GM23338 (cell line): ENCODE measurements around the gene LRMDA.

ENCODE experiments used
- CREB1 ChIP-seq: fragments of 250-450 bp; sonication (Bioruptor Pico); IDR thresholded peaks from 2 replicates; pipeline ENCODE4 v1.5.0; 2020; ENCODE audit warnings: low read depth, mild to moderate bottlenecking, moderate library complexity
- EZH2 ChIP-seq: fragments of 200-600 bp; sonication (generic); IDR thresholded peaks from one replicate; pipeline ENCODE4 v1.8.0; 2017; ENCODE audit warnings: antibody characterized with exemption, mild to moderate bottlenecking, low read depth; ENCODE audit not compliant: unreplicated experiment
- EZH2phosphoT487 ChIP-seq: fragments of 200-600 bp; sonication (generic); IDR thresholded peaks from one replicate; pipeline ENCODE4 v1.8.1; 2018; ENCODE audit warnings: antibody characterized with exemption; ENCODE audit not compliant: unreplicated experiment
- JUNB ChIP-seq: IDR thresholded peaks from one replicate; pipeline ENCODE4 v1.6.1; 2016; ENCODE audit warnings: antibody characterized with exemption; ENCODE audit not compliant: unreplicated experiment
- POLR2AphosphoS5 ChIP-seq: IDR thresholded peaks from 2 replicates; pipeline ENCODE4 v1.6.1; 2016; ENCODE audit warnings: antibody characterized with exemption, low read depth
- STAT1 ChIP-seq: IDR thresholded peaks from one replicate; pipeline ENCODE4 v1.6.1; 2016; ENCODE audit warnings: antibody characterized with exemption; ENCODE audit not compliant: unreplicated experiment
- TF ChIP-seq, protein P1 (sequence below), 2 experiments: fragments of 200-600 bp in 1 of 2; sonication (generic) in 1 of 2; conservative IDR thresholded peaks; 2 replicates each; pipeline versions ENCODE4 v1.5.1 to v1.6.1; 2016 to 2017; ENCODE audit warnings: antibody characterized with exemption in 2 of 2, low read depth in 2 of 2, mild to moderate bottlenecking in 2 of 2, moderate library complexity in 1 of 2
- TF ChIP-seq, protein P2 (sequence below): IDR thresholded peaks from one replicate; pipeline ENCODE4 v1.6.1; 2018; ENCODE audit warnings: antibody characterized with exemption; ENCODE audit not compliant: unreplicated experiment
- TF ChIP-seq, protein P3 (sequence below): IDR thresholded peaks from 2 replicates; pipeline ENCODE4 v1.6.1; 2016; ENCODE audit warnings: antibody characterized with exemption

DNA sequence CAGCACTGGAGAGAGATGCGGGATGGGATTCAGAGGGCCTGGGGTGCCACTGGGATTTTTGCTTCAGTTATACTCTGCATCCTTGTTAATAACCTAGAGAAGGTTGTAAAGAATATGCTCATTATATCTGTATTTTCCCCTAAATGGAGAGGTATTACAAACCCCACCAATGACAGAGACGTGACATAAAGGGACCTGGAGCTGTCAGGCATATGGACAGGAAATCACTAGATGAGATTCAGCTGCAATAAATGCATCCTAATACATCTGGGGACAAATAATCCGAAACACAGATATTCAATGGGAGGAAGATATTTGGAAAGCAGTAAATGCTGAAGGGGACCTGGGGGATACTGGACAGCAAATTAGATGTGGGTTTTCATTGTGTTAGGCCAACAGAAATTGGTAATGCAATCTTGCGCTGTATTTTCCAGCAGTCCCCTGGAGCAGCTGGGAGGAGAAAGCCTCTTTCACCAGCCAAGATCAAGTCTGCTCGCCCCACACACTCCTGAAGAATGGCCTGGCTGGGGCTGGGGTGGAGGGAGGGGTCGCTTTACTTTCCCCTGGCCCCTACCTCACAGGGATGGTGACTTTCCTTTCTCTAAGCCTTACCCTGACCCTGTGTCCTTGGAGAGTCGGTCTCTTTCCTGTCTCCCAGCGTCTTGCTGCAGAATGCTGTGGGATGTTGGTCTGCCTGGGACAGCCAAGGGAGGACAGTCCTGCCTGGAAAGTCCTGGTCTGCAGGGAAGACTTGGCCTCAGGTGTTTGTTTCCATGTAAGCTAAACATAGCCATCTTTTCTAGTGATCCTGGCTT, 653.8 kb downstream of the LRMDA start:
- TF ChIP-seq, protein P1, sequence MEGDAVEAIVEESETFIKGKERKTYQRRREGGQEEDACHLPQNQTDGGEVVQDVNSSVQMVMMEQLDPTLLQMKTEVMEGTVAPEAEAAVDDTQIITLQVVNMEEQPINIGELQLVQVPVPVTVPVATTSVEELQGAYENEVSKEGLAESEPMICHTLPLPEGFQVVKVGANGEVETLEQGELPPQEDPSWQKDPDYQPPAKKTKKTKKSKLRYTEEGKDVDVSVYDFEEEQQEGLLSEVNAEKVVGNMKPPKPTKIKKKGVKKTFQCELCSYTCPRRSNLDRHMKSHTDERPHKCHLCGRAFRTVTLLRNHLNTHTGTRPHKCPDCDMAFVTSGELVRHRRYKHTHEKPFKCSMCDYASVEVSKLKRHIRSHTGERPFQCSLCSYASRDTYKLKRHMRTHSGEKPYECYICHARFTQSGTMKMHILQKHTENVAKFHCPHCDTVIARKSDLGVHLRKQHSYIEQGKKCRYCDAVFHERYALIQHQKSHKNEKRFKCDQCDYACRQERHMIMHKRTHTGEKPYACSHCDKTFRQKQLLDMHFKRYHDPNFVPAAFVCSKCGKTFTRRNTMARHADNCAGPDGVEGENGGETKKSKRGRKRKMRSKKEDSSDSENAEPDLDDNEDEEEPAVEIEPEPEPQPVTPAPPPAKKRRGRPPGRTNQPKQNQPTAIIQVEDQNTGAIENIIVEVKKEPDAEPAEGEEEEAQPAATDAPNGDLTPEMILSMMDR (conservative IDR thresholded peaks at IDR 0.05; ENCODE audit: low read depth in 2 of 2) = no peak
- TF ChIP-seq EZH2 (no peak), POLR2AphosphoS5 (no peak), CREB1 (no peak), EZH2phosphoT487 (no peak), JUNB (no peak), STAT1 (no peak)
- TF ChIP-seq, protein P2, sequence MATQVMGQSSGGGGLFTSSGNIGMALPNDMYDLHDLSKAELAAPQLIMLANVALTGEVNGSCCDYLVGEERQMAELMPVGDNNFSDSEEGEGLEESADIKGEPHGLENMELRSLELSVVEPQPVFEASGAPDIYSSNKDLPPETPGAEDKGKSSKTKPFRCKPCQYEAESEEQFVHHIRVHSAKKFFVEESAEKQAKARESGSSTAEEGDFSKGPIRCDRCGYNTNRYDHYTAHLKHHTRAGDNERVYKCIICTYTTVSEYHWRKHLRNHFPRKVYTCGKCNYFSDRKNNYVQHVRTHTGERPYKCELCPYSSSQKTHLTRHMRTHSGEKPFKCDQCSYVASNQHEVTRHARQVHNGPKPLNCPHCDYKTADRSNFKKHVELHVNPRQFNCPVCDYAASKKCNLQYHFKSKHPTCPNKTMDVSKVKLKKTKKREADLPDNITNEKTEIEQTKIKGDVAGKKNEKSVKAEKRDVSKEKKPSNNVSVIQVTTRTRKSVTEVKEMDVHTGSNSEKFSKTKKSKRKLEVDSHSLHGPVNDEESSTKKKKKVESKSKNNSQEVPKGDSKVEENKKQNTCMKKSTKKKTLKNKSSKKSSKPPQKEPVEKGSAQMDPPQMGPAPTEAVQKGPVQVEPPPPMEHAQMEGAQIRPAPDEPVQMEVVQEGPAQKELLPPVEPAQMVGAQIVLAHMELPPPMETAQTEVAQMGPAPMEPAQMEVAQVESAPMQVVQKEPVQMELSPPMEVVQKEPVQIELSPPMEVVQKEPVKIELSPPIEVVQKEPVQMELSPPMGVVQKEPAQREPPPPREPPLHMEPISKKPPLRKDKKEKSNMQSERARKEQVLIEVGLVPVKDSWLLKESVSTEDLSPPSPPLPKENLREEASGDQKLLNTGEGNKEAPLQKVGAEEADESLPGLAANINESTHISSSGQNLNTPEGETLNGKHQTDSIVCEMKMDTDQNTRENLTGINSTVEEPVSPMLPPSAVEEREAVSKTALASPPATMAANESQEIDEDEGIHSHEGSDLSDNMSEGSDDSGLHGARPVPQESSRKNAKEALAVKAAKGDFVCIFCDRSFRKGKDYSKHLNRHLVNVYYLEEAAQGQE = no peak
- TF ChIP-seq, protein P3, sequence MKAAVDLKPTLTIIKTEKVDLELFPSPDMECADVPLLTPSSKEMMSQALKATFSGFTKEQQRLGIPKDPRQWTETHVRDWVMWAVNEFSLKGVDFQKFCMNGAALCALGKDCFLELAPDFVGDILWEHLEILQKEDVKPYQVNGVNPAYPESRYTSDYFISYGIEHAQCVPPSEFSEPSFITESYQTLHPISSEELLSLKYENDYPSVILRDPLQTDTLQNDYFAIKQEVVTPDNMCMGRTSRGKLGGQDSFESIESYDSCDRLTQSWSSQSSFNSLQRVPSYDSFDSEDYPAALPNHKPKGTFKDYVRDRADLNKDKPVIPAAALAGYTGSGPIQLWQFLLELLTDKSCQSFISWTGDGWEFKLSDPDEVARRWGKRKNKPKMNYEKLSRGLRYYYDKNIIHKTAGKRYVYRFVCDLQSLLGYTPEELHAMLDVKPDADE = no peak
